Breast epithelium (tissue), 4 donors: Measurements from ENCODE around the gene MPDU1. TPM values are rescaled to one million over a fixed set of nuclear protein-coding genes. Genes with fewer than 3 reads are reported as not detected.
A peak's percentile ranks its signal among the peaks of the same experiment; 100 is the strongest.

ENCODE experiments used
- DNase-seq, 2 donors: peaks; one replicate each; pipeline ENCODE4 v3.0.0-alpha.2; 2019; ENCODE audit warnings: low spot score in 2 of 2
- H3K27ac ChIP-seq, 2 donors: fragments of 200-600 bp; sonication (generic) in 1 of 2; one replicate each; pipeline ENCODE4 v1.5.1; 2016 to 2019; ENCODE audit warnings: mild to moderate bottlenecking in 1 of 2
- H3K27me3 ChIP-seq, 2 donors: fragments of 200-600 bp; sonication (generic) in 1 of 2; one replicate each; pipeline versions ENCODE4 v1.5.1 to v1.6.0; 2017 to 2019; ENCODE audit warnings: control low read depth in 1 of 2, mild to moderate bottlenecking in 1 of 2
- H3K36me3 ChIP-seq: fragments of 200-600 bp; one replicate; pipeline ENCODE4 v1.5.1; 2019
- H3K4me1 ChIP-seq, 2 donors: fragments of 200-600 bp; sonication (generic); one replicate each; pipeline ENCODE4 v1.5.1; 2016 to 2019; ENCODE audit warnings: control low read depth in 1 of 2
- H3K4me3 ChIP-seq, 3 donors: fragments of 200-600 bp; sonication (generic); 1 replicate in 2 of 3; 2 replicates in 1 of 3; pipeline ENCODE4 v1.5.1; 2016 to 2019; ENCODE audit warnings: mild to moderate bottlenecking in 3 of 3, moderate library complexity in 2 of 3
- H3K9me3 ChIP-seq, 2 donors: fragments of 200-600 bp; sonication (generic) in 1 of 2; one replicate each; pipeline ENCODE4 v1.5.1; 2016 to 2019; ENCODE audit warnings: control low read depth in 1 of 2
- POLR2A ChIP-seq: fragments of 450-650 bp; IDR thresholded peaks from one replicate; pipeline ENCODE4 v1.6.1; 2016; ENCODE audit warnings: antibody characterized with exemption, mild to moderate bottlenecking, moderate library complexity
- POLR2AphosphoS5 ChIP-seq, 3 donors: sonication (generic); formaldehyde crosslinking; IDR thresholded peaks; one replicate each; pipeline ENCODE4 v1.6.1; 2017; ENCODE audit warnings: antibody characterized with exemption in 3 of 3
- intact Hi-C: fragments of 100-400 bp; cut with DNase I; formaldehyde crosslinking; loops from one replicate; pipeline ENCODE4 v1.15.1; 2023; ENCODE audit warnings: low total_unique reads
- total RNA-seq, 3 donors: library from RNA; depleted of rRNA; stranded (reverse); fragments of >200 nt; gene quantifications; one replicate each; pipeline ENCODE4 v1.1.0, GENCODE V29; 2016
- TF ChIP-seq, protein P1 (sequence below), 3 donors: fragments of 450-650 bp; IDR thresholded peaks; one replicate each; pipeline ENCODE4 v1.5.1; 2016 to 2017; ENCODE audit warnings: antibody characterized with exemption in 3 of 3, mild to moderate bottlenecking in 3 of 3, moderate library complexity in 3 of 3

The MPDU1 gene
- total RNA-seq, 3 donors from 2014 or later, result 66.6 to 140 (median 74.4) TPM

DNA sequence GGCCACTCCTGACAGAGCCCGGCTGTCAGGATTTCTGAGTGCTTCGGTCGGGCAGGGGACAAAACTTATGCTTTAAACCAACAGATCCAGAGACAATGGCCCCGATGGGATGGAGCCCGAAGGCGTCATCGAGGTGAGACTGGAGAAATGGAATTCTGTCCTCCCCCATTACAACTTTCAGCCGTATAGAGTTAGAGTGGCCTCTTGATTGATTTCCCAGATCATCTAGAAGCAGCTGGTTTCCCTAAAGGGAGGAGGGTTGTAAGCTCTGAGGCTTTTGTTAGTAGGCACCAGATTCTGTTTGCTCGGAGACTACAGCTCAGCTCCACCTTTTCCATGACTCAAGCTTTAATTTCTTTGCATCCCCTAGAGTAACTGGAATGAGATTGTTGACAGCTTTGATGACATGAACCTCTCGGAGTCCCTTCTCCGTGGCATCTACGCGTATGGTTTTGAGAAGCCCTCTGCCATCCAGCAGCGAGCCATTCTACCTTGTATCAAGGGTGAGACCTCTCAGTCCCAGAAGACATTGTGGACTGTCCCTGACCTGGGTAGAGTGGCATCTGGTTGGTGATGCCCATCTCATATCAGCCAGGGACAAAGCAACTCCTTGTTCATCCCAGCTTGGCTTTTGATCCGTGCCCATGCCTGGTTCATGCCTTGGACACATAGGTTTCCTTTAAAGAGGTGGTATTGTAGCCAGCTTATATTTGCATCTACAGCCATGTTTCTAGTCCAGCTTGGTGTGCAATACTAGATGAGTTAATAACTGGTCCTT lies 9.3 kb upstream of the MPDU1 start:
- Histone ChIP-seq H3K4me1 (peaks cover 9 to 11% of the 10 kb centered on the region in 2 donors), H3K36me3 (peaks cover 16% of the 10 kb centered on the region), H3K9me3 (no peaks in the 10 kb centered on the region), H3K27ac (peak overlapping the region; percentile 98), H3K4me3 (peak overlapping the region; percentile 92 to 100 (median 100)), H3K27me3 (no peaks in the 10 kb centered on the region)
- TF ChIP-seq, protein P1, sequence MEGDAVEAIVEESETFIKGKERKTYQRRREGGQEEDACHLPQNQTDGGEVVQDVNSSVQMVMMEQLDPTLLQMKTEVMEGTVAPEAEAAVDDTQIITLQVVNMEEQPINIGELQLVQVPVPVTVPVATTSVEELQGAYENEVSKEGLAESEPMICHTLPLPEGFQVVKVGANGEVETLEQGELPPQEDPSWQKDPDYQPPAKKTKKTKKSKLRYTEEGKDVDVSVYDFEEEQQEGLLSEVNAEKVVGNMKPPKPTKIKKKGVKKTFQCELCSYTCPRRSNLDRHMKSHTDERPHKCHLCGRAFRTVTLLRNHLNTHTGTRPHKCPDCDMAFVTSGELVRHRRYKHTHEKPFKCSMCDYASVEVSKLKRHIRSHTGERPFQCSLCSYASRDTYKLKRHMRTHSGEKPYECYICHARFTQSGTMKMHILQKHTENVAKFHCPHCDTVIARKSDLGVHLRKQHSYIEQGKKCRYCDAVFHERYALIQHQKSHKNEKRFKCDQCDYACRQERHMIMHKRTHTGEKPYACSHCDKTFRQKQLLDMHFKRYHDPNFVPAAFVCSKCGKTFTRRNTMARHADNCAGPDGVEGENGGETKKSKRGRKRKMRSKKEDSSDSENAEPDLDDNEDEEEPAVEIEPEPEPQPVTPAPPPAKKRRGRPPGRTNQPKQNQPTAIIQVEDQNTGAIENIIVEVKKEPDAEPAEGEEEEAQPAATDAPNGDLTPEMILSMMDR (IDR thresholded peaks at IDR 0.05), result no peak
- TF ChIP-seq POLR2AphosphoS5 (IDR thresholded peaks at IDR 0.05) (peak in 1 of 3 donors; percentile 22), POLR2A (no peak)
- DNase-seq, result no peak
- intact Hi-C loops, result no loop called here

DNA sequence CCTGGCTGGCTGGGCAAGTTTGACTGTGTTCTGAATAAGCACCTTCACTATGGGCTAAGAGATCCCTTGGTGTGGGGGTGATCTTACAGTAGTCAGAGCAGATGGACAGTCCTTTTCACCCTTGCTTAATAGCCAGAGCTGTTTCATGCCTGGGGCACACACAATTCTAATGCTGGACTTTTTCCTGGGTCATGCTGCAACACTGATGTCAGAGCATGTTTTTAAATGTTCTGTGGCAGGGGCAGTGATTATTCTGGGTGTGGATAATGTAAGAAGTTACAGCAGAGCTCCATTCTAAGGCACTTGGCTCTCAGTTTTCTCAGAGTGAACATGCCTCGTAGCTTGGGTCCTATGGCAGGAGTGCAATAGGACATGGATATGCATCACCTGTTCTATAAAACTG lies 8.2 kb upstream of the MPDU1 start:
- H3K9me3 ChIP-seq, result no peaks in the 10 kb centered on the region
- DNase-seq, result no peak
- H3K4me1 ChIP-seq, result peaks cover 13 to 16% of the 10 kb centered on the region in 2 donors
- TF ChIP-seq, protein P1 (IDR thresholded peaks at IDR 0.05), result no peak
- TF ChIP-seq POLR2A (no peak), POLR2AphosphoS5 (IDR thresholded peaks at IDR 0.05) (no peak)
- H3K36me3 ChIP-seq, result peaks cover 16% of the 10 kb centered on the region
- intact Hi-C loops, result no loop called here
- peak overlapping the region; percentile 98 for H3K27ac ChIP-seq
- H3K27me3 ChIP-seq, result no peaks in the 10 kb centered on the region
- peak overlapping the region in 2 of 3 donors; percentile 2 to 92 for H3K4me3 ChIP-seq

- no peaks in the 10 kb centered on the region for H3K9me3 ChIP-seq
- H3K27me3 ChIP-seq, result no peaks in the 10 kb centered on the region
- peaks cover 13 to 16% of the 10 kb centered on the region in 2 donors for H3K4me1 ChIP-seq
- peak overlapping the region in 1 of 2 donors; percentile 98 for H3K27ac ChIP-seq
- no peak for DNase-seq
- TF ChIP-seq, protein P1 (IDR thresholded peaks at IDR 0.05), result no peak
- no peak for TF ChIP-seq POLR2AphosphoS5 (IDR thresholded peaks at IDR 0.05)
- peak overlapping the region in 2 of 3 donors; percentile 2 to 92 for H3K4me3 ChIP-seq
- peaks cover 16% of the 10 kb centered on the region for H3K36me3 ChIP-seq
- intact Hi-C loops, result no loop called here
Measured at GRCh38 chr17:7575959-7576358, 7.7 kb upstream of the MPDU1 start.

DNA sequence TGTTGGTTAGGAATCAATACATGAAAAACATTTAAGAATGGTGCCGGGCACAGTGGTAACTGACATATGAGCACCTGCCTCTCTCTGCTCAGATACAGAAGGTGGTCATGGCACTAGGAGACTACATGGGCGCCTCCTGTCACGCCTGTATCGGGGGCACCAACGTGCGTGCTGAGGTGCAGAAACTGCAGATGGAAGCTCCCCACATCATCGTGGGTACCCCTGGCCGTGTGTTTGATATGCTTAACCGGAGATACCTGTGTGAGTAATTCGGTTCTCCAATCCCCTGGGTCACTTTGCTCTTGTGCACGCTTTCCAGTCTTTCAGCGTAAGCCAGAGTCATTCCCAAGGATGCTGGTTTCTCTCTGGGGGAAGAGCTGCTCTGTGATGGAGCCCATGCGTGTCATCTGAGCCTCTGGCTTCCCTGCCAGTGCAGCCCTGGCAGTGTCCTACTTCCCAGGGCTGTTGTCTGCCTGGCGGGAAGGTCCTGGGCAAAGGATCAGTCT lies 7.2 kb upstream of the MPDU1 start:
- intact Hi-C loops, result no loop called here
- TF ChIP-seq, protein P1 (IDR thresholded peaks at IDR 0.05), result no peak
- TF ChIP-seq POLR2A, result no peak
- TF ChIP-seq POLR2AphosphoS5 (IDR thresholded peaks at IDR 0.05), result no peak
- H3K4me3 ChIP-seq, result no peak overlapping the region

More for the DNA sequence above, 7.2 kb upstream of the MPDU1 start:
- Histone ChIP-seq H3K4me1 (peaks cover 13 to 16% of the 10 kb centered on the region in 2 donors), H3K36me3 (peaks cover 16% of the 10 kb centered on the region), H3K27me3 (no peaks in the 10 kb centered on the region), H3K27ac (no peak overlapping the region), H3K9me3 (no peaks in the 10 kb centered on the region)
- DNase-seq, result no peak
